ENCODE measurements around the gene MXRA8. TPM values are rescaled to one million over a fixed set of nuclear protein-coding genes. Genes with fewer than 3 reads are reported as not detected.

The MXRA8 gene
- total and polyA plus RNA-seq, 9 of the 15 experiments (the other 6 are each of a cell fraction or from before 2014, with no cell fraction given) = 0.66 to 11.3 (median 6.3) TPM

GRCh38 chr1:1374929-1375662, 16.7 kb upstream of the MXRA8 start, which contains the start of gene AURKAIP1 (continued):
- TF ChIP-seq, protein P1, sequence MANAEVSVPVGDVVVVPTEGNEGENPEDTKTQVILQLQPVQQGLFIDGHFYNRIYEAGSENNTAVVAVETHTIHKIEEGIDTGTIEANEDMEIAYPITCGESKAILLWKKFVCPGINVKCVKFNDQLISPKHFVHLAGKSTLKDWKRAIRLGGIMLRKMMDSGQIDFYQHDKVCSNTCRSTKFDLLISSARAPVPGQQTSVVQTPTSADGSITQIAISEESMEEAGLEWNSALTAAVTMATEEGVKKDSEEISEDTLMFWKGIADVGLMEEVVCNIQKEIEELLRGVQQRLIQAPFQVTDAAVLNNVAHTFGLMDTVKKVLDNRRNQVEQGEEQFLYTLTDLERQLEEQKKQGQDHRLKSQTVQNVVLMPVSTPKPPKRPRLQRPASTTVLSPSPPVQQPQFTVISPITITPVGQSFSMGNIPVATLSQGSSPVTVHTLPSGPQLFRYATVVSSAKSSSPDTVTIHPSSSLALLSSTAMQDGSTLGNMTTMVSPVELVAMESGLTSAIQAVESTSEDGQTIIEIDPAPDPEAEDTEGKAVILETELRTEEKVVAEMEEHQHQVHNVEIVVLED (CRISPR knock-in tag; IDR thresholded peaks at IDR 0.05) = peak; percentile 85
- peak; percentile 88 for TF ChIP-seq OTX1 (CRISPR knock-in tag; IDR thresholded peaks at IDR 0.05)
- TF ChIP-seq, protein P2, sequence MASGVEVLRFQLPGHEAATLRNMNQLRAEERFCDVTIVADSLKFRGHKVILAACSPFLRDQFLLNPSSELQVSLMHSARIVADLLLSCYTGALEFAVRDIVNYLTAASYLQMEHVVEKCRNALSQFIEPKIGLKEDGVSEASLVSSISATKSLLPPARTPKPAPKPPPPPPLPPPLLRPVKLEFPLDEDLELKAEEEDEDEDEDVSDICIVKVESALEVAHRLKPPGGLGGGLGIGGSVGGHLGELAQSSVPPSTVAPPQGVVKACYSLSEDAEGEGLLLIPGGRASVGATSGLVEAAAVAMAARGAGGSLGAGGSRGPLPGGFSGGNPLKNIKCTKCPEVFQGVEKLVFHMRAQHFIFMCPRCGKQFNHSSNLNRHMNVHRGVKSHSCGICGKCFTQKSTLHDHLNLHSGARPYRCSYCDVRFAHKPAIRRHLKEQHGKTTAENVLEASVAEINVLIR (CRISPR knock-in tag; IDR thresholded peaks at IDR 0.05) = peak; percentile 92
- TF ChIP-seq PHF20 (IDR thresholded peaks at IDR 0.05; ENCODE audit: partially characterized antibody) = peak; percentile 96
- TF ChIP-seq HNRNPUL1 (IDR thresholded peaks at IDR 0.05; ENCODE audit: low read length) = no peak
- no peak for TF ChIP-seq ZNF3 (CRISPR knock-in tag; IDR thresholded peaks at IDR 0.05)
- peak; percentile 99 for TF ChIP-seq ETV1 (tag; conservative IDR thresholded peaks at IDR 0.05; ENCODE audit: low read depth)
- peak; percentile 44; the same call in 1 of the 2 replicates for TF ChIP-seq NFATC3 (IDR thresholded peaks at IDR 0.05)
- peak; percentile 99 for TF ChIP-seq NCOA1 (IDR thresholded peaks at IDR 0.05; ENCODE audit: low read depth)
- TF ChIP-seq SAFB (IDR thresholded peaks at IDR 0.05; ENCODE audit: borderline replicate concordance, low read depth, low read length) = no peak
- peak; percentile 69; the same call in 1 of the 2 replicates for TF ChIP-seq ZNF41 (CRISPR knock-in tag; conservative IDR thresholded peaks at IDR 0.05)
- TF ChIP-seq ZNF224 (CRISPR knock-in tag; IDR thresholded peaks at IDR 0.05) = no peak
- peak; percentile 26; the same call in 1 of the 2 replicates for TF ChIP-seq E4F1 (CRISPR knock-in tag; IDR thresholded peaks at IDR 0.05; ENCODE audit: borderline replicate concordance)
